ENCODE measurements around the gene SETD7.

SETD7 gene

DNA sequence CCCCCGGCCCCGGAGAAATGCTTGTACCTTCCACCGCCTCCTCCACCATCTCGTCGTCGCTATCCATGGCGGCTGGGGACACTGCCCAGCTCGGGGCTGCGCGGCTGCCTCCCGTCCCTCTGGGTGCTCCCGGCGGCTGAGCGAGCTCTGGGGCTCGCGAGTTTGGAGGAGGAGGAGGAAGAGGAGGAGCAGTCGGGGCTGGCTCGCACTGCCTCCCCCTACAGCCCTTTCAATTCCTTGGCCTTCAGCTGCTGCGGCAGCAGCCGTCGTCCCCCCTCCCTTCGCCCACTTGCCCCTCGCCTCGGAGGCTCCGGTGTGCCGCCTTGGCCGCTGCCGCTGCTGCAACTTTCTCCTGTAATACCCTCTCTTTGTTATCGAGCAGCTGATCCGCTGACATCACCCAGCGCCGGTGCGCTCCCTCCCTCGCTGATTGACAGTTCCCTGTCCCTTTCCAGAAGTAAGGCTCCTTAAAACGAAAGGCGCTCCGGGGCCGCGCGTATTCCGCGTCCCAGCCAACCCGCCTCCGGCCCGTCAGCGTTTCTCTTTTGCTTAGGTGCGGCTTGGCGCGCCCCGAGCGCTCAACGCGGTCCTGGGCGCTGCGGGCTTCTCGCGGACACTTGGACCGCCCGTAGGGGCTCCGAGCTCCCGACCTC, at the start of gene SETD7:
SETD7 (minus strand) TSS at position 149 of the 653 bp plus-strand sequence; CDS start at position 67, 82 bp downstream.
- peak; percentile 84 for DNase-seq (ENCODE audit: low spot score)

DNA sequence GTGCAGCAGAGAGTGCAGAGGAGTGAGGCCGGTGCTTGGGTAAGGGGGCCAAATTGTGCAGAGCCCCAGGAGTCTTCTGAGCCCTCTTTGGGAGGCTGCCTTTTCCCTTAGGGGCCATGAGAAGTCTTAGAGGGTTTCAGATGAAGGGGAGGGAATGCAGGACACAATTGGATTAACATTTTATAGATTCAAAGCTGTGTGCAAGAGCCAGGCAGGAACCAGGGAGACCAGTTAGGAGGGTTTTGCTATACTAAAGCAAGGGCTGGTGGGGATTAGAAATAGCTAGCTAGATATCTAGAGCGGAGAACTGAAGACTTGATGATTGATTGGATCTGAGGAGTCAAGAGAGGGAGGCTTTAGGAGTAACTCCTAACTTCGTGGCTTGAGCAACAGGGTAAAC, 49.5 kb upstream of the SETD7 start:
- no peak for DNase-seq (ENCODE audit: low spot score)

DNA sequence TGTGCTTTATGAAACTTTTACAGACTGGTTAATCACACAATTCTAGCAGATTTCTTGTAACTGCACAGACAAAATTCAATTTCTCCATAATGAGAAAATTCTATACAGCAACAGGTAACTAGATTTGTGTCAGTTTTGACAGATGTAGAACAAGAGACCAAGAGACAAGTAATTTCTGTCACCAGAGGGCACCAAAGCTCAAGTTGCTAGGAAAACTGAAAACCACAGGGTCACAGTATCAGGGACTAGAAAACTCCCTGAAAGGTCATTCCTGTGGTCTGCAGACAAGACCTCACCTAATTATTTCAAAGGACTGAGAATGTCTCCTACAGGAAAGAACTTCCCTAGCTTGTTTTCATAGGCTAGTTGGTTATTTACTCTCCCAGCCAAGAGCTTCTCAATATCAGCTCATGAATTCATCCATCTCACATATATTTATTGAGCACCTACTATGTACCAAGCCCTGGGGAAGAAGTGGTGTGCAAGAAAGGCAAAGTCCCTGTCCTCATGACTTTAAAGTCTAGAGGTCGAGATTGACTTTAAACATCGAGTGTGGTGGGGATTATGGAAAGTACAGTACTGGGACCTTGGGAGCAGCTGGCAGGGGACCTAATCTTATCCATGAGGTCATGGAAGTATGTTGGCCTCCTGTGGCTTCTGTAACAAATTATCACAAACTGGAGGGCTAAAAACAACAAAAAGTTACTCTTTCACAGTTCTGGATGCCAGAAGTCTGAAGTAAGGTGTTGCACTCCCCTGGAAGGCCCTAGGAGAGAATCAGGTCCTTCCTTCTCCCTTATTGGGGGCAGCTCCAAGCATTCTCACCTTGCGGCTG, 47.8 kb upstream of the SETD7 start:
- DNase-seq (ENCODE audit: low spot score), result peak; percentile 79

DNA sequence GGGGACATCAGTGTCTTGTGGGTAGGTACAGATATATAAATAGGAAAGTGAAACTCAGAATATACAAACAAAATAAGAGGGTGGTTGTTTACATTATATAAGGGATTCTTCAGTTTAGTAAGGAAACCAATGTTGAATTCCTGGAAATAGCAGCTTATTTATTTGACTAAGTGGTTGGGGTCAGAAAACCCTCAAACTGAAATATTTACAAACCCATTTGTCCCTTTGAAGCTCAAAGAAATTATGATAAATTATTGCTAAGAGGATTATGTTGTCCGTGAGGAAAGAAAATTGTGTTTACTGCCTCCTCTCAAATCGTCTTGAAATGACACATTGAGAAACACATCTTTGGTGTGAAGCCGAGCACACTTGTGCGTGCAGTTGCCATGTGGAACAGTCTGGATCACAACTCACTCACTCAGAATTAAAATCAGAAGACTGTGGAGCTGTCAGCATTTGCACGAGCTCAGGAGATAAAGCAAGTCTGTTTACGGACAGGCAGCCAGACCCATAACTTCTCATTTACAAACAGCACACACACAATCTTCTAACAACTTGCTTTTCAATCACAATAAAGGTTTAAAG, 46.8 kb upstream of the SETD7 start:
- DNase-seq (ENCODE audit: low spot score), result no peak

DNA sequence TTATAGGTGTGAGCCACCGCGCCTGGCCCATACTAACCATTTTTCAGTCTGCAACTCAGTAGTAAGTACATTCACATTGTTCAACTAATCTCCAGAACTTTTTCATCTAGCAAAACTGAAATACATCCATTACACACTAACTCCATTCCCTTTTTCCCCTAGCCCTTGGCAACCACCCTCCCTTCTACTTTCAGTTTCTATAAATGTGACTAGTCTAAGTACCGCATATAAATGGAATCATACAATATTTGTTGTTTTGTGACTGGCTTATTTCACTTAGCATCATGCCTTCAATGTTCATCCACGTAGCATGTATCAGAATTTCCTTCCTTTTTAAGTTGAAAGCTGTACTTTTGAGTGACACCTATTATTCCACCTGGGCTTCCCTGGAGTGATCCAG, 44.6 kb upstream of the SETD7 start:
- no peak for DNase-seq (ENCODE audit: low spot score)

DNA sequence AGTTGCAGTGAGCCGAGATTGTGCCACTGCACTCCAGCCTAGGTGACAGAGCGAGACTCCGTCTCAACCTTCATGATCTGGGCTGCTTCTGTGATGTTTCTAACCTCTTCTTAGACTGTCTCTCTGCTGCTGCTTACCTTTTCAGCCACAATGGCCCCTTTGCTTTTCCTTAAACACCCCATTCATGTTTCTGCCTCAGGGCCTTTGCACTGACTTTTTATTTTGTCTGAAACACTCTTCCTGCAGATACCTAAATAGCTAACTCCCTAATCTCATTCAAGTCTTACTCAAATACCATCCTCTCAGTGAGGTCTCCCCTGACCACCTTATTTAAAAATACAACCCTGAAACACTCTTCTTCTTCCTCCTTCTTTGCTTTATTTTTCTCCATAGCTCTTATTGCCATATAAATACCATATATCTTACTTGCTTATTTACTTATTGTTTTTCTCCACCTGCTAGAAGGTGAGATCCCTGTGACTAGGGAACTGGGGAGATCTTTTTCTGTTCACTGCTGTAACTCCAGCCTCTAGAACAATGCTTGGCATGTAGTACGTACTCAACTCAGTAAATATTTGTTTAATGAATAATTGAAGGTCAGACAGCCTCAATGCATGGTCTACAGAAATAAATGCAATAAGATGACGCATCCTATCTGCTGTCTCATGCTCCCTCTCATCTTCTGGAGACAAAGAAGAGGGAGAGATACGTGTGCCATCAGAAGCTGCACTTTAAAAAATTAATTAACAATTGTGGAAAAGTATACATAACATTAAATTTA, 43.8 kb upstream of the SETD7 start:
- DNase-seq (ENCODE audit: low spot score), result no peak

DNA sequence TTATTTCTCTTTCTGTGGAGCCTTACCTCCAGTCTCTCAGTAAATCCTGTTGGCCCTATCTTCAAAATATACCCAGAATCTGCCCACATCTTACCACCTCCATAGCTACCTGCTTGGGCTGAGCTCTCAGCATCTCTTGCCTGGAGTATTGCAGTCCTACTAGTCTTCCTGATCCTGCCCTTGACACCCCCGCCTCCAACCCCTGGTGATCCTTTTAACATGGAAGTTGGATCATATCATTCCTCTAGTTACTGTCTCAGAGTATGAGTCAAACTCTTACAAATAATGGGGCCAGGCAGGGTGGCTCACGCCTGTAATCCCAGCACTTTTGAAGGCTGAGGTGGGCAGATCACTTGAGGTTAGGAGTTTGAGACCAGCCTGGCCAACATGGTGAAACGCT, 43.1 kb upstream of the SETD7 start:
- DNase-seq (ENCODE audit: low spot score), result no peak

DNA sequence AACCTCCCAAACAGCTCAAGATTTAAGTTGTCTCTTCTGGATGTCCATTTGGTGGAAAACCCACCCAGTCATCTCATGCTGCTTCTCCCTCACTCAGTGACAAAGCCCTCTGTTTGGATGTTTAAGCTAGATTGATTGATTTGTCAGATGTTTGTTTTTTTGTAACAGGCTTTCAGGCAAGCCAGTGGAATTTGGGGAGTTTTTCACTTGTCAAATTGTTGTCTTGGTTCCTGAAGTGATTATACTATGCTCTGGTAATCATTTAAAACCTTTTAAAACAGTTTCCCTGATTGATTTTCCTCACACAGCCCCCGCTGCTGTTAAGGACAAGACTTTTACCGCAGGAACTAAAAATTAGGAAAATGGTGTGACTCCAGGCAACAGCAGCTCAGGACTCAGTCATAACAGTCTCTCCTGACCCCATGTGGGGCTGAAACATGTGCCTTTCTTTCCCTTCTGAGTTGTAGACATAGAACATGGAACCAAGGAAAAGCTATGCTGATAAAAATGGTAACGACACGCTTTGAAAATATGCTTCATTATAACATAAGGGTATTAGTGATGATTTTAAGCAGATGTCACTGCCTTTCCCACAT, 40.8 kb upstream of the SETD7 start:
- DNase-seq (ENCODE audit: low spot score), result no peak

DNA sequence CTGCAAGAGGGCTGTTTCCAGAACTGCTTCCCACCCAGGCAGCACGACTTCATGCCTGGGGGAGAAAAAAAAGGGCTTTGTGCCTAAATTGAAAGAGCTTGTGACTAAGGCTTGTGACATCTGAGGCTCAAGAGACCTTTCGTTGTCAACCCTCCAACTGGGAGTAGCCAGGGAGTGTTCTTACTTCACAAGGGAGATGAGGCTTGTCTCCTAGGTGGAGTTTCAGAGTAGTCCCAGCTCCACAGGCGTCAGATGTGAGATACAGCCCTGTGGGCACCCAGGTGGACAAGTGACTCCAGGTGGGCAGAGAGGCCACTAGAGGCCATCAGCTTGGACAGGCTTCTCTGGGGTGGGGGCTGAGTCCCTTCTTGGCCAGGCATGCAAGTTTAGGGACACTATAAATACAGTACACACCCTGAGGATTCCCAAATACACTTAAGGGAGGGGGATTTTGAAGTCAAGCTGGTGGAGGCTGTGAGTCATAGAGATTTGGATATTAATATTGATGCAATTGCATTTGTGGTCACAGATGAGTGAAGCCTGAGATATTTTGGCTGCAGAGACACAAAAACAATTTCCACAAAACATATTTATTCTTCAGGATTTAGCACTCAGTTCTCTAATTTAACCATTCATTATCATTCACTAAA, 40.1 kb upstream of the SETD7 start:
- no peak for DNase-seq (ENCODE audit: low spot score)

DNA sequence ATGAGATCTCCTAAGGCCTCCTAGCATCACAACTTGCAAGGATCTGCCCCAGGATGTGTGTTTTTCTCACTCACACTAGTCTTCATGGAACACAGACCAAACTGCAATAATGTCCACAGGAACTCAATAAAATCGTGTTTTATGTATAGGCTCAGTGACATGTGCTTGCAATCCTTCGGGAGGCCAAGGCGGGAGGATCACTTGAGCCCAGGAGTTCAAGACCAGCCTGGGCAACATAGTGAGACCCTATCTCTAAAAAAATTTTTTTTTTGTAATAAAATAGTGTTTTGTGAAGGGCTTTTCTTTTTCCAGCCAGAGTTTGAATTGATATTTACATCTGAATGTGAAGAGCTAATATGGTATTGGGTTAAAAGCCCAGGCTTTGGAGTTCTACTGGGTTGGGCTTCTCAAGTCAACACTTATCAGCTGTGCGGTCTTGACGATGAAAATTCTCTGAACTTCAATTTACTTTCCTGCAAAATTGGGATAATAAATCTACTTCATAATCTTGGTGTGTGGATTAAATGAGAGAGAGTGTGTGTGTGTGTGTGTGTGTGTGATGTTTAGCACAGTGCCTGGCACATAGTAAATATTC, 38.7 kb upstream of the SETD7 start:
- no peak for DNase-seq (ENCODE audit: low spot score)

DNA sequence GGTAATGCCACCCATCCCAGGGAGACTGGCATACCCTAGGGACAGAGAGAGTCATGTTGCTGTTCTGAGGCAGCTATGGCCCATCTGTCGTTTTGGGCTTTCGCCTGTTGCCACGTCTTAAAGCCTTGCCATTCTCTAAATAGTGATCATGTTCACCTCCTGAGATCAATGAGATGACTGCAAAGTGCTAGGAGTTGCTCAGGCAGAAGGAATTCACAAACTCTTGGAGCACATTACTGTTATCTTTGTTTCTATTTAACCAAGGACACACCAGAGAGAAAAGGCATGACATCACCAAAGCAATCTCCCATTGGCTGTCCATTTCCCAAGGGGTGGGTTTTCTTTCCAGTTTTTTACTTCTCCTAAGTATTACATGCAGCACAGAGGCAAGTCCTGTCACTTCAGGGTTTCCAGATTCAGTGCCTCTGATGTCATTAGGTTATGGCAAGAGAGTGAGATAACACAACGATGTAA, 37.1 kb upstream of the SETD7 start:
- DNase-seq (ENCODE audit: low spot score), result no peak

DNA sequence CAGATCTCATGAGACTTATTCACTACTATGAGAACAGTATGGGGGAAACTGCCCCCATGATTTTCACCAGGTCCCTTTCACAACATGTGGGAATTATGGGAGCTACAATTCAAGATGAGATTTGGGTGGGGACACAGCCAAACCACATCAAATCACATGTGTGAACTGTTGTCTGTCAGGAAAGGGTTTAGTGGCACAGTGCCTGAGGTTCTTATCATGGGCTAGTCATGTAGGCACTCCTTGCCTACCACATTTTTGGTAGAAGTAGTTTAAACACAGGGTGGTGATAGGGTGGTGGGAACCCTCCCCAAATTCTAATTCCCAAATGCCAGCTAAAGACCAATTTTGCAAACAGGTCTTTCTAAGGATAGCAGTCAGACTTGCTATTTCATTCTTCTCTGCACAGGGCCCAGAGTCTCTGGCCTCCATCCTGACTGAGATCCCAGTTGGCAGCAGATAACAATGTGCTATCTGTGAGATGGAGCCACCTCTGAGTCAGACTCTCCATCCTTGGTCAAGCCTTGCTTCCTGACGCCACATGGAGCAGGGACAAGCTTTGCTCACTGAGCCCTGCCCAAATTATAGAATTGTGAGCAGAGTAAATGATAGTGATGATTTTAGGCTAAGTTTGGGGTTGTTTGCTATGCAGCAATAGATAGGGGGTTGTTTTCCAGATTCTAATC, 33.5 kb upstream of the SETD7 start:
- peak; percentile 14 for DNase-seq (ENCODE audit: low spot score)

DNA sequence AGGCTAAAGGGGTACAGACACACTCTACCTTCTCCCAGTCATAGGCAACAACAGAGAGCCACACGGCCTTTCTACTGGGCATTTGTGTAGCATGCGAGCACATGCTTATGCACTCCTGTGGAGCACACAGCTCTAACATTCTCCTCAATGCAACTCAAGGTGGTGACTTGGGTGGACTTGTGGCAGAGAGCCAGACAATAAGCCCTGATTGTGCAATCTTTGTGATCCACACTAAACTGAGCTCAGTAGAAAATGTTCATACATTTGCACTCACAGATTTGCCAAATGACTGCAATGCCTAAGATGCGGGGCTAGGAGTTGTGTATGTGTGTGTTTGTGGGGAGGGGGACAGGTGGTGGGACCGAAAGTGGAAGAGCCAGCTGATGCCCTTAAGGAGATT, 31.4 kb upstream of the SETD7 start:
- no peak for DNase-seq (ENCODE audit: low spot score)

DNA sequence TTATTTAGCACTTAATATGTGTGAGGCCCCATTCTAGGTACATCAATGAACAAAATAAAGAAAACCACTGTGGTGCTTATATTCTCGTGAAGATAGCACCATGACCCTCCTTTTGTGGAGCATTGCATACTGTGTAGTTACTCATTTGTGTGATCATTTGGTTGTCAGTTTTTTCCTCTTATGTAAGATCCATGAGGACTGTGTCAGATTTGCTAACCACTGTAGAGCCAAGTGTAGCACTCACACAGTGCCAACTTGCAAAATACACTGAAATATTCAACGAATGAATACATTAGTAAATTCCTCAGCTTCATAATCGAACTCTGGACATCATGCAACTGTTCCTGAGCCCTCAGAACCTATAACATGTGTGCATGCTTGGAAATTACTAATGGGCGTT, 29.5 kb upstream of the SETD7 start:
- peak; percentile 13 for DNase-seq (ENCODE audit: low spot score)

DNA sequence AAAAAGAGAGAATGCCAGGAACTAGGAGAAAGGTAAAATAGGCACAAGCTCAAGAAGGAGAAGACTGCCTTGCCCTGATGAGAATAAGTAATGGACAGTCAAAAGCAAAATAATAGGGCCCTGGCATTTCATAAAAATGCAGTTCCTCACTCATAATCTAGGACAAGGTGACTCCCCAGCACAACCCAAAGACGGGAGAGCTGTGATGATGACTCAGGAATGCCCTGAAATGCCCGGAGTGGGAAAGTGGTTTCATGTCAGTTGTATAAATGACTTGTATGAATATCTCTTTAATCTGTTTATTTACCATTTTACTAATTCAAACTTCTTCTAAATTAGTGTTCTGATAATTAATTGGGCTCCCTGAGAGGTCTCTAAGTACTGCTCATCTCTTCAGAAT, 28.8 kb upstream of the SETD7 start:
- no peak for DNase-seq (ENCODE audit: low spot score)

DNA sequence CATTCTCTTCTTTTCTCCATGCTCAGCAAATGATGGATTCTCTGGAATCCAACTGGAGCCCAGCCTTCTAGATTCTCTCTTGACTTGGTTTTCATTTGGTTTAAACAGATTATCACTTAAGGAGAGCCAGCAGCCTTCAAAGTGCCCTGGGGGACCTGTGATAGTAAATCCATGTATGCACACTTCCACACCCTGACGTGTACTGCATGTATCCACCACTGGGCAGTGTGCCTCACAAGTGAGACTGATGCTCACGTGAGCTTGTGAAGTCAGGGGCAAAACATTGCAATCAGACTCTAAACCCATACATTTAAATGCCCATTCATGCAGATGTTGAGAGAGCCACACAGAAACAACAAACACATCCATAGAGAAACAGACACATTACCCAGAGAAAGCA, 28.0 kb upstream of the SETD7 start:
- DNase-seq (ENCODE audit: low spot score), result no peak

DNA sequence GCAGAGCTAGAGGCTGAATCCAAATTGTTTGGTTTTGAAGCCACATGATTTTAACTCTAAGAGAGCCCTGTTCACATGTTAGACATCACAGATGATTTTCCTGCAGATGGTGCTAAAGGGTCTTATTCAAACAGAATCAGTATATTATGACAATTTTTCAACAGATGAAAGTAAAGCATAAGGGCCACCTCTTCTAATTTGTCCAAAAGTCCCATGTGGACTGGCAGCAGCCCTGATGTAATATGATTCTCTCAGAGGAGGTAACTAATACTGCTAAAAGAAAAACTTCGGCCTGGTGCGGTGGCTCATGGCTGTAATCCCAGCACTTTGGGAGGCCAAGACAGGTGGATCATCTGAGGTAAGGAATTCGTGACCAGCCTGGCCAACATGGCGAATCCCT, 26.0 kb upstream of the SETD7 start:
- no peak for DNase-seq (ENCODE audit: low spot score)

DNA sequence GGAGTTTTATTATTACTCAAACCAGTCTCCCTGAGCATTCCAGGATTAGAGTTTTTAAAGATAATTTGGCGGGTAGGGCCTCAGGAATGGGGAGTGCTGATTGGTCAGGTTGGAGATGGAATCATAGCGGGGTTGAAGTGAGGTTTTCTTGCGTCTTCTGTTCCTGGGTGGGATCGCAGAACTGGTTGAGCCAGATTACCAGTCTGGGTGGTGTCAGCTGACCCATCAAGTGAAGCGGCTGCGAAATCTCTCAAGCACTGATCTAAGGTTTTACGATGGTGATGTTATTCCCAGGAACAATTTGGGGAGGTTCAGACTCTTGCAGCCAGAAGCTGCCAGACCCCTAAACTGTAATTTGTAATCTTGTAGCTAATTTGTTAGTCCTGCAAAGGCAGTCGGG, 25.1 kb upstream of the SETD7 start:
- DNase-seq (ENCODE audit: low spot score), result no peak

DNA sequence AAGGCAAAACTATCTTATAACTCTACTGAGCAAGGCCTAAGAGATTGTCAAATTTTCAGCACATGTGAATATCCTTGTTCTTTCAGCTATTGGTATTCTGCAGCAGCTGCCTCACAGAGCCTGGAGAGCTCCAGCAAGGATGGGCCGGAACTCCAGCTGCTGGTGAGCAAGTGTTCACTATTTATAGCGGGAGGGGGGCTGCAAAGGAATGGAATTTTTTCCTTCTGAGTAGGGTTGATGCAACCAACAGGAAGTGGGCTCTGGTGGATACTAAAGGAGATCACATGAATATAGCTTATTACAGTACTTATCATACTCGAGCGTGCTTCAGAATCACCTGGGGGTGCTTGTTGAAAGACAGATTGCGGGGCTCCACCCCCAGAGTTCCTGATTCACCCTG, 20.2 kb upstream of the SETD7 start:
- no peak for DNase-seq (ENCODE audit: low spot score)

DNA sequence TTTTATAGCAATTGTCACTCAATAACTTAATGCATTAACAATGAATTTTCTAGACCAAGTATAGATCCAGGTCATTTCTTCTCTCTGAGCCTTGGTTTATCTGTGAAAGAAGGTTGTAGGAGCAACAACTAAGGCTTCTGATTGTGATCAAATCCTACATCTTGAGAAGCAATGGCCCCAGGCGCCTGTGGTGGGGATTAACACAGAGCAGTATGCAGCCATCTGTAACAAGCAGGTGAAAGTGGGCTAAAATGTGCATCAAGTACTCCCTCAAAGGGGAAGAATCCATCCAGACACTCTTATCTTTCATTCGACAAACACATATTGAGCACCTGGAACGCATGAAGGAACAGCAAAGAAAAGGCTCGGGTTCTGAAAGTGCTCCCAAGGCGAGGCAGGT, 19.1 kb upstream of the SETD7 start:
- no peak for DNase-seq (ENCODE audit: low spot score)
